HepG2 (cell line): ENCODE measurements around the gene CMIP. TPM values are rescaled to one million over a fixed set of nuclear protein-coding genes. Genes with fewer than 3 reads are reported as not detected.
A peak's percentile ranks its signal among the peaks of the same experiment; 100 is the strongest.

Source experiments
- ATAC-seq: fragments of 200-7000 bp; cut with Tn5 transposase; 3 replicates; pipeline ENCODE4 v1.9.1; 2020; ENCODE audit warnings: mild to moderate bottlenecking, moderate library complexity
- BruUV-seq: library from RNA; stranded (reverse); fragments of 400-500 nt; replicated peaks from 2 replicates; lab custom pipeline; 2021; lab: Mats Ljungman, UMichigan
- CTCF ChIA-PET: fragments of 300-600 bp; formaldehyde crosslinking; extraction: SDS; loops from one replicate; lab custom pipeline; 2021; ENCODE audit warnings: low total read pairs, inconsistent platforms, low intra/inter-chr PET ratio; lab: Yijun Ruan, JAX
- POLR2A ChIA-PET: fragments of 350-600 bp; sonication (Branson Sonifier 250); formaldehyde crosslinking; loops from one replicate; lab custom pipeline; 2020; ENCODE audit warnings: antibody characterized with exemption, inconsistent platforms; lab: Yijun Ruan, JAX
- DNase-seq: peaks from one replicate; pipeline ENCODE4 v3.0.0-alpha.2; 2015; ENCODE audit warnings: low spot score
- FAIRE-seq: peaks from 3 replicates; lab custom pipeline; 2011; peaks lifted over from hg19 to GRCh38; lab: Jason Lieb, UNC
- H2AFZ ChIP-seq: one replicate; pipeline ENCODE4 v1.6.1; 2011; ENCODE audit warnings: low read length, inconsistent platforms
- H3K27ac ChIP-seq: fragments of 300-600 bp; 3 replicates; pipeline ENCODE4 v1.8.0; 2011; ENCODE audit warnings: mixed run types, mild to moderate bottlenecking, mixed read lengths, low read length, inconsistent platforms; ENCODE audit not compliant: insufficient read depth; ENCODE audit errors: extremely low read length
- H3K27me3 ChIP-seq, 2 experiments: fragments of 200-600 bp in 1 of 2; 2 replicates in 1 of 2; 3 replicates in 1 of 2; pipeline versions ENCODE4 v1.6.0 to v1.8.0; 2011; ENCODE audit warnings: low read length in 2 of 2, mild to moderate bottlenecking in 2 of 2, moderate library complexity in 2 of 2, inconsistent platforms in 1 of 2; ENCODE audit not compliant: insufficient read depth in 2 of 2, control insufficient read depth in 1 of 2
- H3K36me3 ChIP-seq, 2 experiments: fragments of 200-600 bp in 1 of 2; replicated peaks in 1 of 2; 2 replicates in 1 of 2; 3 replicates in 1 of 2; pipeline versions ENCODE4 v1.5.1 to v1.8.0; 2011; ENCODE audit warnings: low read length in 2 of 2, inconsistent platforms in 1 of 2; ENCODE audit not compliant: insufficient read depth in 2 of 2, control insufficient read depth in 1 of 2
- H3K4me1 ChIP-seq: 2 replicates; pipeline ENCODE4 v1.5.1; 2012; ENCODE audit warnings: low read length, inconsistent platforms; ENCODE audit not compliant: insufficient read depth
- H3K4me2 ChIP-seq: 2 replicates; pipeline ENCODE4 v1.6.0; 2011; ENCODE audit warnings: low read depth, low read length, inconsistent platforms
- H3K4me3 ChIP-seq, 3 experiments: fragments of 200-600 bp in 1 of 3; sonication (generic), shearing (Covaris generic) in 1 of 3; replicated peaks in 1 of 3; 2 replicates each; pipeline ENCODE4 v1.5.1; 2011 to 2016; ENCODE audit warnings: low read length in 3 of 3, inconsistent platforms in 2 of 3, low read depth in 2 of 3, mild to moderate bottlenecking in 2 of 3, control low read depth in 1 of 3, mixed read lengths in 1 of 3; ENCODE audit not compliant: insufficient read depth in 1 of 3
- H3K79me2 ChIP-seq: one replicate; pipeline ENCODE4 v1.6.1; 2011; ENCODE audit warnings: low read length, inconsistent platforms; ENCODE audit not compliant: insufficient read depth
- H3K9ac ChIP-seq: 2 replicates; pipeline ENCODE4 v1.6.0; 2011; ENCODE audit warnings: mild to moderate bottlenecking, low read depth, low read length, inconsistent platforms; ENCODE audit not compliant: insufficient read depth
- H3K9me3 ChIP-seq: 2 replicates; pipeline ENCODE4 v1.5.1; 2012; ENCODE audit warnings: mild to moderate bottlenecking, low read length
- H4K20me1 ChIP-seq: 2 replicates; pipeline ENCODE4 v1.6.0; 2011; ENCODE audit warnings: inconsistent platforms, mild to moderate bottlenecking, low read length, moderate library complexity; ENCODE audit not compliant: insufficient read depth
- THAP11 ChIP-seq: IDR thresholded peaks from 2 replicates; pipeline ENCODE4 v1.6.1; 2016; ENCODE audit warnings: missing biosample characterization, missing genetic modification reagents
- ZBTB33 ChIP-seq: sonication (generic); formaldehyde crosslinking; IDR thresholded peaks from 2 replicates; pipeline ENCODE4 v1.4.0; 2020; ENCODE audit warnings: missing genetic modification reagents
- ZNF670 ChIP-seq: sonication (generic); formaldehyde crosslinking; IDR thresholded peaks from 2 replicates; pipeline ENCODE4 v1.8.0; 2022; ENCODE audit warnings: mild to moderate bottlenecking, missing genetic modification reagents, borderline replicate concordance
- WGBS: methylation state at CpG from one replicate; pipeline ENCODE4 v1.1.6; 2017; ENCODE audit warnings: low lambda C conversion rate; 5-methylcytosine and 5-hydroxymethylcytosine counted together
- in situ Hi-C: cut with HindIII; loops from 2 replicates; pipeline ENCODE4 v1.10.0; 2017; ENCODE audit warnings: low pct_unique_long_range_greater_than_20kb; ENCODE audit not compliant: extremely low pct_ligation_motif_present
- intact Hi-C: fragments of 100-400 bp; cut with micrococcal nuclease; formaldehyde crosslinking; loops from one replicate; pipeline ENCODE4 v1.10.0; 2022; ENCODE audit not compliant: unreplicated experiment
- polyA plus RNA-seq, 8 experiments: library from polyadenylated mRNA; depleted of rRNA in 3 of 8; stranded (reverse) in 7 of 8; unstranded in 1 of 8; fragments of >200 nt; fragmentation: Illumina TruSeq in 4 of 8; extraction: Trizol in 4 of 8; gene quantifications; 2 replicates each; pipeline versions ENCODE4 v1.2.1 to v1.2.3, GENCODE V29; 2011 to 2016; ENCODE audit warnings: low read depth in 4 of 8, missing spikeins in 1 of 8, mixed read lengths in 1 of 8; ENCODE audit not compliant: insufficient read depth in 1 of 8
- total RNA-seq, 5 experiments: library from RNA; depleted of rRNA; stranded (reverse); fragments of >200 nt; fragmentation: Illumina TruSeq; extraction: Trizol; gene quantifications; 2 replicates each; pipeline ENCODE4 v1.2.3, GENCODE V29; 2016; ENCODE audit warnings: low read depth in 1 of 5
- TF ChIP-seq, protein P1 (sequence below): sonication (generic); formaldehyde crosslinking; IDR thresholded peaks from 2 replicates; pipeline ENCODE4 v1.4.0; 2020; ENCODE audit warnings: mild to moderate bottlenecking, missing genetic modification reagents

Gene CMIP
- total and polyA plus RNA-seq, 2 of the 13 experiments (the other 11 are each of a cell fraction or from before 2014, with no cell fraction given) = 10.9 to 18.1 TPM

GRCh38 chr16:81473066-81473488, 28.5 kb downstream of the CMIP start (continued):
- TF ChIP-seq ZNF670 (CRISPR knock-in tag) = no peak
- TF ChIP-seq, all 625 proteins: peak for 4

- 98% methylated on average over 10 of the region's 10 CpGs for WGBS
- ChIA-PET POLR2A (interaction anchor here (0.9 to 2.3 kb wide), 3 partner anchors 9 to 21 kb away, joined by 3 to 10 read pairs (median 7); no protein-coding TSS in a partner anchor), CTCF (no interaction called here)
- Histone ChIP-seq H3K27ac (no peak overlapping the region), H3K79me2 (peaks cover 98% of the 10 kb centered on the region), H3K36me3 (peaks cover 20 to 63% of the 10 kb centered on the region in 2 experiments), H3K9me3 (no peaks in the 10 kb centered on the region), H3K9ac (no peak overlapping the region), H2AFZ (no peak overlapping the region), H4K20me1 (peaks cover 86% of the 10 kb centered on the region), H3K4me3 (no peak overlapping the region), H3K27me3 (no peaks in the 10 kb centered on the region), H3K4me1 (peaks cover 72% of the 10 kb centered on the region), H3K4me2 (no peak overlapping the region)
- no TSS peak for BruUV-seq
- ATAC-seq = no peak
- no peak for DNase-seq
- no peak for FAIRE-seq
- TF ChIP-seq, protein P1, sequence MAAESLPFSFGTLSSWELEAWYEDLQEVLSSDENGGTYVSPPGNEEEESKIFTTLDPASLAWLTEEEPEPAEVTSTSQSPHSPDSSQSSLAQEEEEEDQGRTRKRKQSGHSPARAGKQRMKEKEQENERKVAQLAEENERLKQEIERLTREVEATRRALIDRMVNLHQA = no peak
- TF ChIP-seq ZBTB33 (peak; percentile 39; the same call in 1 of the 2 replicates), THAP11 (no peak)
- in situ Hi-C loops = no loop called here
- intact Hi-C loops = no loop called here
These were observed 28.9 kb downstream of the CMIP start for GRCh38 chr16:81473558-81473957.
